ENCODE data around the gene FAM184A. TPM values are rescaled to one million over a fixed set of nuclear protein-coding genes. Genes with fewer than 3 reads are reported as not detected.

Gene FAM184A
- total RNA-seq, 2 experiments from 2014 or later: not detected

GRCh38 chr6:119040636-119041035, 37.8 kb downstream of the FAM184A start:
- BruUV-seq (replicated peaks): no TSS peak
- H3K4me3 ChIP-seq (ENCODE audit: low read depth, low read length, poor library complexity, severe bottlenecking): no peak overlapping the region
- DNase-seq (ENCODE audit: low spot score): no peak
- ChIA-PET POLR2A (no interaction called here), CTCF (ENCODE audit: unreplicated experiment) (no interaction called here)
- H3K27ac ChIP-seq (ENCODE audit: low read depth, low read length, poor library complexity, severe bottlenecking): no peak overlapping the region
- H3K36me3 ChIP-seq (ENCODE audit: insufficient read depth, low read length): no peaks in the 10 kb centered on the region
- H3K9me2 ChIP-seq (ENCODE audit: insufficient read depth, low read length): no peaks in the 10 kb centered on the region
- no peak overlapping the region for H3K4me2 ChIP-seq (ENCODE audit: low read length)
- no peak for TF ChIP-seq CTCF (conservative IDR thresholded peaks at IDR 0.05; ENCODE audit: low read length)
- no peak for TF ChIP-seq EZH2phosphoT487 (IDR thresholded peaks at IDR 0.05; ENCODE audit: borderline replicate concordance, low read depth, low read length)
- intact Hi-C loops (cut with micrococcal nuclease; ENCODE audit: unreplicated experiment): no loop called here
- no peaks in the 10 kb centered on the region for H3K4me1 ChIP-seq (ENCODE audit: insufficient read depth, low read length, poor library complexity, severe bottlenecking)
- no peaks in the 10 kb centered on the region for H4K20me1 ChIP-seq (ENCODE audit: insufficient read depth, low read length)
- no peaks in the 10 kb centered on the region for H3K79me2 ChIP-seq (ENCODE audit: insufficient read depth, low read depth, low read length)
- H3K9me3 ChIP-seq (ENCODE audit: low read length): no peaks in the 10 kb centered on the region
- H2AFZ ChIP-seq (ENCODE audit: low read length): no peak overlapping the region

GRCh38 chr6:119040229-119040628, 38.2 kb downstream of the FAM184A start:
- Histone ChIP-seq H3K4me1 (ENCODE audit: insufficient read depth, low read length, poor library complexity, severe bottlenecking) (no peaks in the 10 kb centered on the region), H3K9me3 (ENCODE audit: low read length) (no peaks in the 10 kb centered on the region), H4K20me1 (ENCODE audit: insufficient read depth, low read length) (no peaks in the 10 kb centered on the region), H3K79me2 (ENCODE audit: insufficient read depth, low read depth, low read length) (no peaks in the 10 kb centered on the region), H3K36me3 (ENCODE audit: insufficient read depth, low read length) (no peaks in the 10 kb centered on the region), H3K4me3 (ENCODE audit: low read depth, low read length, poor library complexity, severe bottlenecking) (no peak overlapping the region), H2AFZ (ENCODE audit: low read length) (no peak overlapping the region), H3K4me2 (ENCODE audit: low read length) (no peak overlapping the region), H3K27ac (ENCODE audit: low read depth, low read length, poor library complexity, severe bottlenecking) (no peak overlapping the region), H3K9me2 (ENCODE audit: insufficient read depth, low read length) (no peaks in the 10 kb centered on the region)
- intact Hi-C loops (cut with micrococcal nuclease; ENCODE audit: unreplicated experiment): no loop called here
- no peak for DNase-seq (ENCODE audit: low spot score)
- TF ChIP-seq EZH2phosphoT487 (IDR thresholded peaks at IDR 0.05; ENCODE audit: borderline replicate concordance, low read depth, low read length) (no peak), CTCF (conservative IDR thresholded peaks at IDR 0.05; ENCODE audit: low read length) (no peak)
- ChIA-PET POLR2A (no interaction called here), CTCF (ENCODE audit: unreplicated experiment) (no interaction called here)
- BruUV-seq (replicated peaks): no TSS peak

- Histone ChIP-seq H4K20me1 (ENCODE audit: insufficient read depth, low read length) (no peaks in the 10 kb centered on the region), H3K9me2 (ENCODE audit: insufficient read depth, low read length) (no peaks in the 10 kb centered on the region), H3K79me2 (ENCODE audit: insufficient read depth, low read depth, low read length) (no peaks in the 10 kb centered on the region), H3K27ac (ENCODE audit: low read depth, low read length, poor library complexity, severe bottlenecking) (no peak overlapping the region), H3K36me3 (ENCODE audit: insufficient read depth, low read length) (no peaks in the 10 kb centered on the region), H3K4me1 (ENCODE audit: insufficient read depth, low read length, poor library complexity, severe bottlenecking) (no peaks in the 10 kb centered on the region), H3K9me3 (ENCODE audit: low read length) (no peaks in the 10 kb centered on the region), H3K4me3 (ENCODE audit: low read depth, low read length, poor library complexity, severe bottlenecking) (no peak overlapping the region), H2AFZ (ENCODE audit: low read length) (no peak overlapping the region), H3K4me2 (ENCODE audit: low read length) (no peak overlapping the region)
- BruUV-seq (replicated peaks): no TSS peak
- no peak for DNase-seq (ENCODE audit: low spot score)
- ChIA-PET CTCF (ENCODE audit: unreplicated experiment) (no interaction called here), POLR2A (interaction anchor here (1.2 kb wide), 1 partner anchor 10 kb away, joined by 4 read pairs; no protein-coding TSS in a partner anchor)
- intact Hi-C loops (cut with micrococcal nuclease; ENCODE audit: unreplicated experiment): no loop called here
- TF ChIP-seq EZH2phosphoT487 (IDR thresholded peaks at IDR 0.05; ENCODE audit: borderline replicate concordance, low read depth, low read length): no peak
- no peak for TF ChIP-seq CTCF (conservative IDR thresholded peaks at IDR 0.05; ENCODE audit: low read length)
These were observed 40.4 kb downstream of the FAM184A start for GRCh38 chr6:119037941-119038623.

Data from OCI-LY7 (cell line).